B cell (primary cell): ENCODE measurements around the gene MAP1S. TPM values are rescaled to one million over a fixed set of nuclear protein-coding genes. Genes with fewer than 3 reads are reported as not detected.

ENCODE experiments used
- ATAC-seq: fragments of 200-7000 bp; cut with Tn5 transposase; one replicate; pipeline ENCODE4 v1.10.0; 2021; ENCODE audit warnings: low read depth, mild to moderate bottlenecking, moderate number of reproducible peaks, moderate library complexity
- CTCF ChIA-PET: fragments of 350-600 bp; sonication (Branson Sonifier 250); formaldehyde crosslinking; loops from one replicate; lab custom pipeline; 2021; ENCODE audit warnings: antibody characterized with exemption, inconsistent platforms; lab: Charles Lee
- POLR2A ChIA-PET: fragments of 350-600 bp; sonication (Branson Sonifier 250); formaldehyde crosslinking; loops from one replicate; lab custom pipeline; 2021; ENCODE audit warnings: antibody characterized with exemption; lab: Charles Lee
- DNase-seq: peaks from one replicate; pipeline ENCODE4 v3.0.0; 2013
- H2AFZ ChIP-seq: 2 replicates; pipeline ENCODE4 v1.6.1; 2012; ENCODE audit warnings: mild to moderate bottlenecking, low read depth, low read length; ENCODE audit not compliant: insufficient read depth, poor library complexity, severe bottlenecking
- H3K27ac ChIP-seq, 2 donors: 1 replicate in 1 of 2; 2 replicates in 1 of 2; pipeline ENCODE4 v1.5.1; 2012 to 2013; ENCODE audit warnings: low read length in 2 of 2, mild to moderate bottlenecking in 2 of 2, moderate library complexity in 1 of 2
- H3K27me3 ChIP-seq, 4 experiments: fragments of 200-600 bp in 1 of 4; sonication (generic) in 1 of 4; replicated peaks in 1 of 4; 1 replicate in 2 of 4; 2 replicates in 2 of 4; pipeline versions ENCODE4 v1.6.1 to v1.7.0; 2013 to 2016; ENCODE audit warnings: low read length in 3 of 4, mild to moderate bottlenecking in 2 of 4, mixed read lengths in 1 of 4, moderate library complexity in 1 of 4; ENCODE audit not compliant: insufficient read depth in 4 of 4, control insufficient read depth in 3 of 4; ENCODE audit errors: control extremely low read depth in 1 of 4
- H3K36me3 ChIP-seq, 2 experiments: replicated peaks in 1 of 2; 1 replicate in 1 of 2; 2 replicates in 1 of 2; pipeline versions ENCODE4 v1.6.1 to v1.7.1; 2013; ENCODE audit warnings: low read length in 1 of 2; ENCODE audit not compliant: insufficient read depth in 2 of 2, control insufficient read depth in 1 of 2; ENCODE audit errors: control extremely low read depth in 1 of 2, extremely low read depth in 1 of 2
- H3K4me1 ChIP-seq, 2 donors: fragments of 200-600 bp in 1 of 2; sonication (generic) in 1 of 2; 1 replicate in 1 of 2; 2 replicates in 1 of 2; pipeline versions ENCODE4 v1.5.1 to v1.6.1; 2013 to 2017; ENCODE audit warnings: low read length in 2 of 2; ENCODE audit not compliant: control insufficient read depth in 2 of 2, insufficient read depth in 2 of 2
- H3K4me2 ChIP-seq: replicated peaks from 2 replicates; pipeline ENCODE3; 2012; ENCODE audit warnings: mild to moderate bottlenecking, low read depth, low read length; ENCODE audit not compliant: poor library complexity, severe bottlenecking
- H3K4me3 ChIP-seq, 5 experiments: fragments of 200-600 bp in 1 of 5; sonication (generic) in 1 of 5; 1 replicate in 3 of 5; 2 replicates in 2 of 5; pipeline versions ENCODE4 v1.5.1 to v1.7.0; 2011 to 2016; ENCODE audit warnings: low read length in 4 of 5, mild to moderate bottlenecking in 4 of 5, low read depth in 2 of 5, control low read depth in 1 of 5, moderate library complexity in 1 of 5; ENCODE audit not compliant: insufficient read depth in 1 of 5; ENCODE audit errors: control extremely low read depth in 1 of 5, extremely low read depth in 1 of 5
- H3K79me2 ChIP-seq: fragments of 200-600 bp; sonication (generic); one replicate; pipeline ENCODE4 v1.6.0; 2016; ENCODE audit warnings: low read length; ENCODE audit not compliant: control insufficient read depth, insufficient read depth
- H3K9ac ChIP-seq: fragments of 200-600 bp; sonication (generic); 2 replicates; pipeline ENCODE4 v1.6.1; 2017; ENCODE audit warnings: mild to moderate bottlenecking, low read length, moderate library complexity
- H3K9me3 ChIP-seq, 3 donors: one replicate each; pipeline versions ENCODE4 v1.6.1 to v1.7.1; 2013; ENCODE audit warnings: low read length in 2 of 3; ENCODE audit not compliant: control insufficient read depth in 2 of 3, insufficient read depth in 1 of 3; ENCODE audit errors: control extremely low read depth in 1 of 3
- H4K20me1 ChIP-seq: 2 replicates; pipeline ENCODE4 v1.6.0; 2012; ENCODE audit warnings: mild to moderate bottlenecking, low read length; ENCODE audit not compliant: insufficient read depth, control insufficient read depth, poor library complexity, severe bottlenecking
- H3K27ac Mint-ChIP-seq: one replicate; pipeline ENCODE4 v1.8.0; 2021; ENCODE audit warnings: mixed read lengths
- H3K27me3 Mint-ChIP-seq: one replicate; pipeline ENCODE4 v1.8.0; 2021; ENCODE audit warnings: mixed read lengths
- H3K4me1 Mint-ChIP-seq: one replicate; pipeline ENCODE4 v1.8.0; 2021; ENCODE audit warnings: mixed read lengths
- H3K4me3 Mint-ChIP-seq: one replicate; pipeline ENCODE4 v1.8.0; 2021; ENCODE audit warnings: mixed read lengths
- H3K9me3 Mint-ChIP-seq: one replicate; pipeline ENCODE4 v1.8.0; 2022; ENCODE audit warnings: mixed read lengths; ENCODE audit not compliant: insufficient read depth
- EZH2 ChIP-seq: IDR thresholded peaks from 2 replicates; pipeline ENCODE4 v1.6.1; 2012; ENCODE audit warnings: borderline replicate concordance, low read depth, mild to moderate bottlenecking, moderate library complexity, low read length; ENCODE audit not compliant: insufficient read depth, poor library complexity, severe bottlenecking
- WGBS: methylation state at CpG from one replicate; pipeline ENCODE4 v1.1.5; 2013; ENCODE audit warnings: missing lambda C conversion rate; ENCODE audit not compliant: insufficient coverage; 5-methylcytosine and 5-hydroxymethylcytosine counted together
- intact Hi-C: fragments of 100-400 bp; cut with micrococcal nuclease; formaldehyde crosslinking; loops from one replicate; pipeline ENCODE4 v1.10.0; 2022
- polyA plus RNA-seq: library from polyadenylated mRNA; depleted of rRNA; stranded (reverse); fragments of >200 nt; gene quantifications from 2 replicates; pipeline ENCODE4 v1.2.3, GENCODE V29; 2012
- total RNA-seq, 2 donors: library from RNA; stranded (reverse); fragments of 120-200 nt in 1 of 2; gene quantifications; 1 replicate in 1 of 2; 2 replicates in 1 of 2; pipeline versions ENCODE4 v1.2.3 to v1.2.4, GENCODE V29; 2013 to 2022
- TF ChIP-seq, protein P1 (sequence below): fragments of 200-600 bp; IDR thresholded peaks from one replicate; pipeline ENCODE4 v1.8.0; 2022; ENCODE audit warnings: antibody characterized with exemption, mild to moderate bottlenecking

Gene MAP1S
- total and polyA plus RNA-seq, 2 donors (not counting 1 experiment from before 2014, with no cell fraction given) = 38.2 to 83.0 TPM

- TF ChIP-seq EZH2 = no peak
- TF ChIP-seq, protein P1, sequence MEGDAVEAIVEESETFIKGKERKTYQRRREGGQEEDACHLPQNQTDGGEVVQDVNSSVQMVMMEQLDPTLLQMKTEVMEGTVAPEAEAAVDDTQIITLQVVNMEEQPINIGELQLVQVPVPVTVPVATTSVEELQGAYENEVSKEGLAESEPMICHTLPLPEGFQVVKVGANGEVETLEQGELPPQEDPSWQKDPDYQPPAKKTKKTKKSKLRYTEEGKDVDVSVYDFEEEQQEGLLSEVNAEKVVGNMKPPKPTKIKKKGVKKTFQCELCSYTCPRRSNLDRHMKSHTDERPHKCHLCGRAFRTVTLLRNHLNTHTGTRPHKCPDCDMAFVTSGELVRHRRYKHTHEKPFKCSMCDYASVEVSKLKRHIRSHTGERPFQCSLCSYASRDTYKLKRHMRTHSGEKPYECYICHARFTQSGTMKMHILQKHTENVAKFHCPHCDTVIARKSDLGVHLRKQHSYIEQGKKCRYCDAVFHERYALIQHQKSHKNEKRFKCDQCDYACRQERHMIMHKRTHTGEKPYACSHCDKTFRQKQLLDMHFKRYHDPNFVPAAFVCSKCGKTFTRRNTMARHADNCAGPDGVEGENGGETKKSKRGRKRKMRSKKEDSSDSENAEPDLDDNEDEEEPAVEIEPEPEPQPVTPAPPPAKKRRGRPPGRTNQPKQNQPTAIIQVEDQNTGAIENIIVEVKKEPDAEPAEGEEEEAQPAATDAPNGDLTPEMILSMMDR = no peak
- Mint-ChIP-seq H3K27ac (no peak overlapping the region), H3K9me3 (no peaks in the 10 kb centered on the region), H3K27me3 (peaks cover 68% of the 10 kb centered on the region), H3K4me3 (no peak overlapping the region), H3K4me1 (peaks cover 21% of the 10 kb centered on the region)
- Histone ChIP-seq H3K9ac (no peak overlapping the region), H3K79me2 (no peaks in the 10 kb centered on the region), H3K4me2 (no peak overlapping the region), H3K27me3 (peaks cover 0 to 62% (median 35%) of the 10 kb centered on the region in 4 experiments), H3K27ac (no peak overlapping the region), H3K36me3 (no peaks in the 10 kb centered on the region), H4K20me1 (no peaks in the 10 kb centered on the region), H2AFZ (no peak overlapping the region), H3K4me1 (peaks cover 26 to 30% of the 10 kb centered on the region in 2 donors), H3K4me3 (no peak overlapping the region), H3K9me3 (peaks cover 0 to 26% (median 0%) of the 10 kb centered on the region in 3 donors)
- CTCF ChIA-PET = interaction anchor here (0.6 to 0.7 kb wide), 2 partner anchors 69 to 128 kb away, joined by 3 read pairs; partner anchors contain the start of gene FCHO1
- intact Hi-C loops = no loop called here
- WGBS = 54% methylated on average over 21 of the region's 25 CpGs
- ATAC-seq (no peak), DNase-seq (peak; percentile 57)
- POLR2A ChIA-PET = no interaction called here
Observed at GRCh38 chr19:17681505-17682125, 37.7 kb upstream of the MAP1S start.

GRCh38 chr19:17682273-17682672 lies 37.0 kb upstream of the MAP1S start:
- Histone ChIP-seq H3K27me3 (peaks cover 0 to 65% (median 38%) of the 10 kb centered on the region in 4 experiments), H3K4me2 (no peak overlapping the region), H3K4me1 (peaks cover 32 to 36% of the 10 kb centered on the region in 2 donors), H2AFZ (no peak overlapping the region), H3K4me3 (no peak overlapping the region), H3K9ac (no peak overlapping the region), H4K20me1 (no peaks in the 10 kb centered on the region), H3K27ac (no peak overlapping the region), H3K36me3 (no peaks in the 10 kb centered on the region), H3K9me3 (peaks cover 0 to 31% (median 0%) of the 10 kb centered on the region in 3 donors), H3K79me2 (no peaks in the 10 kb centered on the region)
- Mint-ChIP-seq H3K9me3 (no peaks in the 10 kb centered on the region), H3K4me1 (peaks cover 22% of the 10 kb centered on the region), H3K27me3 (peaks cover 68% of the 10 kb centered on the region), H3K4me3 (no peak overlapping the region), H3K27ac (no peak overlapping the region)
- no peak for ATAC-seq
- ChIA-PET POLR2A (no interaction called here), CTCF (interaction anchor here (0.6 kb wide), 1 partner anchor 129 kb away, joined by 3 read pairs; no protein-coding TSS in a partner anchor)
- TF ChIP-seq, protein P1 = no peak
- TF ChIP-seq EZH2 = no peak
- intact Hi-C loops = no loop called here
- DNase-seq = no peak
- WGBS = 91% methylated on average over 4 of the region's 5 CpGs
